Nucleus accumbens (tissue), 56 donors: ENCODE data around the gene TMEM179.
"Not testable (repeated sequence)": the region's sequence is repeated elsewhere in the genome, so short reads cannot be mapped to it uniquely, and the experiment has no call there.

Source experiments
- DNase-seq, 56 donors: peaks; one replicate each; lab custom pipeline; 2025; lab: John Stamatoyannopoulos, UW

The TMEM179 gene

GRCh38 chr14:104604458-104605449 is at the start of gene TMEM179:
Gene TMEM179 (minus strand): TSS chr14:104604772. CDS start chr14:104604741, 31 bp downstream.
- peak in 13 of 56 donors; percentile 19 to 54 (median 38) for DNase-seq

DNA sequence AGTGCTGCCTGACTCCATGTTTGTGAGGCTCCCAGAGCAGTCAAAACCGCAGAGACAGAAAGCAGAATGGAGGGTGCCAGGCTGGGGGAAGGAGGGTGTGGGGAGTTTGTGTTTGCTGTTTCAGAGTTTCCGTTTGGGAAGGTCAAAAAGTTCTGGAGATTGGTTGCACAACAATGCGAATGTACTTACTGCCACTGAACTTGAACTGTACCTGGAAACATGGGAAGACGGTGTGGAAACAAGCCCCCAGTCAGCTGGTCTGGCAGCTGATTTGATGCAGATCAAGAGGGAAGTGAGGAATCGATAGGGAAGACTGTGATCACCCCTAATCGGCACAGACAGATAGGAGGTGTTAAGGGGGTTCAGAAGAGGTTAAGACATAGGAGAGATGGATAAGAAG is 49.5 kb upstream of the TMEM179 start:
- no peak for DNase-seq

DNA sequence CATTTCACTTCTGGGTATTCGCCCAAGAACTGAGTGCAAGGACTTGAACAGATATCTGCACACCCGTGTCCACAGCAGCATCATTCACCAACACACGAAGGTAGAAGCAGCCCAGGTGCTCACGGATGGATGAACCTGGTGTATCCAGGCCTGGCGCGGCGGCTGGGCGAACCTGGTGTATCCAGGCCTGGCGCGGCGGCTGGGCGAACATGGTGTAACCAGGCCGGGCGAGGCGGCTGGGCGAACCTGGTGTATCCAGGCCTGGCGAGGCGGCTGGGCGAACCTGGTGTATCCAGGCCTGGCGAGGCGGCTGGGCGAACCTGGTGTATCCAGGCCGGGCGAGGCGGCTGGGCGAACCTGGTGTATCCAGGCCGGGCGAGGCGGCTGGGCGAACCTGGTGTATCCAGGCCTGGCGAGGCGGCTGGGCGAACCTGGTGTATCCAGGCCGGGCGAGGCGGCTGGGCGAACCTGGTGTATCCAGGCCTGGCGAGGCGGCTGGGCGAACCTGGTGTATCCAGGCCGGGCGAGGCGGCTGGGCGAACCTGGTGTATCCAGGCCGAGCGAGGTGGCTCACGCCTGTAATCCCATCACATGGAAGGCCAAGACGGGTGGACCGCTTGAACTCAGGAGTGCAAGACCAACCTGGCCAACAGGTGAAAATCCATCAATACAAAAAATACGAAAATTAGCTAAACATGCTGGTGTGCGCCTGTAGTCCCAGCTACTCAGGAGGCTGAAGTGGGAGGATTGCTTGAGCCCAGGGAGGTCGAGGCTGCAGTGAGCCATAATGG is 48.8 kb upstream of the TMEM179 start:
- DNase-seq: not testable (repeated sequence)

DNA sequence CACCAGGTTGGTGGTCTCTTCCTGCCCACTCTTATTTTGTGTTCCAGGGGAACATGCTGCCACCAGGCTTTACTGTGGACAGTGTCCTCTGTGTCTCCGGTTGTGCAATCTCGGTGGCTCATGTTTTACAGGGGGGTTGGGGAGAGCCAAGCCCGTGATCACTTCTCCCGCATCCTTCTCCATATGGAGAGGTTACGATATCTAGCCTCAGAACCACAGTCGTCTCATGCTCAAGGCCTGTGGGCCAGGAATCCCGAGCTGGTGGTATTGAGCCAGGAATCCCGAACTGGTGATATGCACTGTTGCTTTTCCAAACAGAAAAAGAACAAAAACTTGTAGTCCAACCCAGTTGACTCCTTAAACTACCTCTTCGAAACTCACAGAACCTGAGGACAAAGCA is 47.8 kb upstream of the TMEM179 start:
- no peak for DNase-seq

DNA sequence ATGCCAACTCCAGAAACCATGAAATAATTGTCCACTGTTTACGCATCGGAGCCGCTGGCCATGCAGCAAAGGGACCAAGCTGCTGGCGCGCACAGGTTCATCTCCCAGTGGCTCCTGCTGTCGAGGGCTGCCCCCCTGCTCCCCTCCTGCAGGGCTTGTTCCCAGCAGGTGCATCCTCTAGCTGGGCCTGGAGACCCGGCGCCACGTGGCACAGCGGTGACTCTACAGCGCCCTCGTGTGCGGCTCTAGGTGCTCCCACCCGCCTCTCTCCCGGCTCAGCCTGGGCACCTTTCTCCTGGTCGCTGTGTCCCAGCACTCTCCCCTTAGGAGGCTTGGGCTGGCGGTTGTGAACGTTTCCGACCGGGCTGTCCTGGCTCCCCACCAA is 47.3 kb upstream of the TMEM179 start:
- DNase-seq: no peak

- no peak for DNase-seq
These were observed 46.7 kb upstream of the TMEM179 start for GRCh38 chr14:104650981-104651875.

- peak in 46 of 56 donors; percentile 19 to 85 (median 55) for DNase-seq
These were observed 45.7 kb upstream of the TMEM179 start for GRCh38 chr14:104650057-104650980.

- no peak for DNase-seq
These were observed 43.0 kb upstream of the TMEM179 start for GRCh38 chr14:104647467-104648043.

- no peak for DNase-seq
These were observed 40.2 kb upstream of the TMEM179 start for GRCh38 chr14:104644656-104645378.

DNA sequence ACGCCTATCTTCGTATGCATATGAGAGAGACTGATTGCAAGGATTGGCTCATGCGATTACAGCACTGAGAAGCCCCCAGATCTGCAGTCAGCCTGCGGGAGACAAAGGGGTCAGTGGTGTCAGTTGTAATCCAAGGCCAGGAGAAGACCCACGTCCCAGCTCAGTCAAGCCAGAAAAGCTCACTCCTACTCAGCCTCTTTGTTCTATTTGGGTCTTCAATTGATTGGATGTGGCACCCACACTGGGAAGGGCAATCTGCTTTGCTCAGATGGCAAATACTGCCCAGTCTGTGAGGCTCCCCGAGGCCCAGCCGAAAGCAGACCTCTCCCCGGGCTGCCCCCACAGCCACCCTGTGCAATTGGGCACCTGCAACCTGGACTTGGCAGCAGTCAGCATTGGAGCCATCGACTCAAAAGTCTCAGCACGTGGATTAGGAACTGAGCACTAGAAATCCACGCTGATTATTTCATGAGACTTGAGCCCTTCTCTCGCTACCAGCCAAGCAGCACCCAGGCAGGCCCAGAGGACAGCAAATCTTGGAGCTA is 39.6 kb upstream of the TMEM179 start:
- no peak for DNase-seq

DNA sequence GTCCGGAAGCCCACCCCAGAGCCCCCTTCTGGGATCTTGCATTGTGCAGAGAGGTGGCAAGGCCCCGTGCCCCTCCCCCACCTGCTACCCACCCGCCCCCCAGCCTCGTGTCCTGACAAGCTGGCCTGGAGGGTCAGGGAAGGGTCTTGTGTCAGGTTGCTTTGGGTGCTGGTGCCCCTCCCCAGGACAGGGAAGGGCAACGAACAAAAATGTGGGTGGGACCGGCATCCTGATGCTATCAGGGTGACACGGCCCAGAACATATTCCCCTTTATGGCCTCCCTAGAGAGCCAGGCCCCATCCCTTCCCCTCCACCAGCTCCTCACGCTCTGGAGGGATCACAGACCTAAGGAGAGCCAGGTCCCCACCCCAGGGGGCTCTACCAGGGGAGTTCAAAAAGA is 38.7 kb upstream of the TMEM179 start:
- no peak for DNase-seq

- DNase-seq: no peak
These were observed 37.9 kb upstream of the TMEM179 start for GRCh38 chr14:104642540-104642868.

DNA sequence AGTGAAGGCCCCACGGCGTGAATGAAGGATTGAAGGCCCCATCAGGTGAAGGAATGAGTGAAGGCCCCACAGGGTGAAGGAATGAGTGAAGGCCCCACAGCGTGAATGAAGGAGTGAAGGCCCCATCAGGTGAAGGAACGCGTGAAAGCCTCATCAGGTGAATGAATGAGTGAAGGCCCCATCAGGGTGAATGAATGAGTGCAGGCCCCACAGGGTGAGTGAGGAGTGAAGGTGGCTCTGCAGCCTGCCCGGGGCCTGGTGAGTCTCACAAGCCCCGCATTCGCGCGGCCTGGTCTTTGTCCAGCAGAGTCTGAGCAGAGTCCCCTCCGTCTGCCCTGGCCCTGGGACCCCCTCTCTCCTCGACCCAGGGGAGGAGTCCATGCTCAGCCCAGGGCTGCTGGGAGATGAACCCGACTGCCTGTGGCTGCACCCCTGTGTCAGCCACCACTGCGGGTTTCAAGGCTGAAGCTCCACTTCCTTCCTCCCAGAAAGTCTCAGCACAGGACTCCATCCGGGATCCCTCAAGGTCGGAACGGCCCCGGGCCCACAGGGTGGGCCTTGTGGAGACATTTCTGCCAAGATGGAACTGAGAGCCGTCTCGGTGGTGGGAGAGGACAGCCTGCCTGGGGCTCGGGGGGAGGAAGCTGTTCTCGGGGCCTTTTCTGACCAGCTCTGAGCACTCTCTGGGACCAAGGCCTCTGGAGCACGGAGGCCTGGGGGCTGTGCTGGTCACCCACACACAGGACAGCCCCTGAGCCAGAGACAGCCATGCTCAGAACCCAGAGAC is 37.4 kb upstream of the TMEM179 start:
- DNase-seq: no peak

GRCh38 chr14:104640681-104641080 is 36.1 kb upstream of the TMEM179 start:
- no peak for DNase-seq

DNA sequence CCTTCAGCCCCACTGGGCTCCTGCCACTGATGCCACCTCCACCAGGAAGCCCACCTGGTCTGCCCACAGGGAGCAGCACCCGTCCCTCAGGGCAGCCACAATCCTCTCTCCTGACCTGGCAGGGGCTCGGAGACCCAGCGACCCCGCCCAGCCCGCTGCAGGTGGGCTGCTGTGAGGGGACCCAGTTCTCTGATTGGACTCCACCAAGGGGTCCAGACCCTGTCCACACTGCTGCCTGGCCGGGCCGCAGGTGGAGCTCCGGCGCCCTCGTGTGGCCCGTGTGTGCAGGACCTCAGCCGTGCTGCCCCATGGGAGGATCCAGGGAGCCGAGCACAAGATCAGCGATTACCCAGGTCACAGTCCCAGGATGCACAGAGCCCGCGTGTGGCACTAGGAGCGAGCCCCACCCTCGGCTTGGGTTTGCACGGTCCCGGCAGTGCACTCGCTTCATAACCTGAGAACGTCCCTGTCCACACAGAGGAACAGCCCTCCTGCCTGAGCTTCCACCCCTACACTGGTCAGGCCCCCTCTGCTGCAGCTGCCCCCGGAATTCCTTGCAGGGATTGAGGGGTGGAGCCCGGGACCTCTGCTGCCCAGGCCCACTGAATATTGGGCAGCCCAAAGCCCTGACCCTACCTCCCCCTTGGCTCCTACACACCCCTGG is 35.4 kb upstream of the TMEM179 start:
- peak in 41 of 56 donors; percentile 9 to 79 (median 39) for DNase-seq

DNA sequence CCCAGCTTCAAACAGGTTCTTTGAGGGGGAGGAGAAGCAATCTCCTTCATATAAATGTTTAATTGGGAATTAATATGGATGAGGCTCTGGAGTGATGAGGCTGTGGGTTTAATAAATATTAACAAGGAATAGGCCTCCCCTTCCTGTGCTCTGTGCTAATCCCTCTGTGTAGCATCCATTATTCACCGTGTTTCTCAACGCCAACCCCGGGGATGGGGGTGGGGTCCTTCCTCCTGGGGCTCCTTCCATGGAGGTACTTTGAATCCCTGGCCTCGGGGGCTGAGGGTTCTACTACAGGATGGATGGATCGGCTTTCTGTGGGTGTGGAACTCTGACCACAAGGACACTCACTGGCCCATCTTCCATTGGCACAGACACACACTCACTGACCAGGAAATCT is 34.9 kb upstream of the TMEM179 start:
- no peak for DNase-seq
